SK-N-SH (cell line): ENCODE data around the gene PLSCR3. TPM values are rescaled to one million over a fixed set of nuclear protein-coding genes. Genes with fewer than 3 reads are reported as not detected.

Experiments
- CTCF ChIA-PET: fragments of 300-600, 350-600 bp; formaldehyde crosslinking; extraction: SDS; loops from one replicate; lab custom pipeline; 2021; lab: Yijun Ruan, JAX
- POLR2A ChIA-PET: fragments of 350-600 bp; sonication (Branson Sonifier 250); formaldehyde crosslinking; extraction: SDS; loops from one replicate; lab custom pipeline; 2020; ENCODE audit warnings: antibody characterized with exemption, inconsistent platforms; lab: Yijun Ruan, JAX
- DNase-seq: peaks from one replicate; pipeline ENCODE4 v3.0.0; 2012
- H2AFZ ChIP-seq: fragments of 200-600 bp; sonication (generic); 2 replicates; pipeline ENCODE4 v1.8.1; 2016; ENCODE audit warnings: antibody characterized with exemption, mild to moderate bottlenecking, low read depth
- H3F3A ChIP-seq: fragments of 200-600 bp; sonication (generic); replicated peaks from 2 replicates; pipeline ENCODE3; 2016; ENCODE audit warnings: antibody characterized with exemption, mild to moderate bottlenecking; ENCODE audit not compliant: insufficient read depth
- H3K27ac ChIP-seq, 2 experiments: fragments of 200-500 bp in 1 of 2; fragments of 200-600 bp in 1 of 2; sonication (Bioruptor generic) in 1 of 2; sonication (generic), shearing (Covaris generic) in 1 of 2; 2 replicates each; pipeline versions ENCODE4 v1.5.1 to v1.6.1; 2014 to 2016; ENCODE audit warnings: low read depth in 2 of 2, inconsistent platforms in 1 of 2, low read length in 1 of 2, mild to moderate bottlenecking in 1 of 2, mixed read lengths in 1 of 2
- H3K27me3 ChIP-seq: fragments of 200-600 bp; sonication (generic), shearing (Covaris generic); 2 replicates; pipeline ENCODE4 v1.6.1; 2016; ENCODE audit warnings: mixed run types; ENCODE audit not compliant: insufficient read depth
- H3K36me3 ChIP-seq, 2 experiments: fragments of 200-500 bp in 1 of 2; fragments of 200-600 bp in 1 of 2; sonication (Bioruptor generic) in 1 of 2; sonication (generic) in 1 of 2; replicated peaks in 1 of 2; 2 replicates each; pipeline versions ENCODE3 to v1.5.1; 2014 to 2016; ENCODE audit warnings: low read length in 1 of 2, mild to moderate bottlenecking in 1 of 2; ENCODE audit not compliant: insufficient read depth in 2 of 2, control insufficient read depth in 1 of 2
- H3K4me1 ChIP-seq, 2 experiments: fragments of 200-500 bp in 1 of 2; fragments of 200-600 bp in 1 of 2; sonication (Bioruptor generic) in 1 of 2; sonication (generic), shearing (Covaris generic) in 1 of 2; 2 replicates each; pipeline versions ENCODE4 v1.5.1 to v1.6.1; 2014 to 2016; ENCODE audit warnings: low read depth in 1 of 2, low read length in 1 of 2, mixed run types in 1 of 2; ENCODE audit not compliant: insufficient read depth in 2 of 2, control insufficient read depth in 1 of 2
- H3K4me2 ChIP-seq: fragments of 200-600 bp; sonication (generic), shearing (Covaris generic); 2 replicates; pipeline ENCODE4 v1.6.1; 2017; ENCODE audit warnings: mixed run types
- H3K4me3 ChIP-seq, 2 experiments: fragments of 200-500 bp in 1 of 2; fragments of 200-600 bp in 1 of 2; sonication (Bioruptor generic) in 1 of 2; sonication (generic), shearing (Covaris generic) in 1 of 2; 2 replicates each; pipeline versions ENCODE4 v1.5.1 to v1.8.1; 2014 to 2016; ENCODE audit warnings: low read depth in 2 of 2, inconsistent platforms in 1 of 2, low read length in 1 of 2, mild to moderate bottlenecking in 1 of 2, mixed read lengths in 1 of 2, moderate library complexity in 1 of 2
- H3K79me2 ChIP-seq: fragments of 200-600 bp; sonication (generic); 2 replicates; pipeline ENCODE4 v1.8.1; 2017; ENCODE audit warnings: mild to moderate bottlenecking; ENCODE audit not compliant: insufficient read depth
- H3K9ac ChIP-seq: fragments of 200-600 bp; sonication (generic); 2 replicates; pipeline ENCODE4 v1.6.1; 2017; ENCODE audit warnings: mixed run types
- H3K9me2 ChIP-seq: fragments of 200-600 bp; sonication (generic); 2 replicates; pipeline ENCODE4 v1.6.1; 2017; ENCODE audit warnings: mixed run types
- H3K9me3 ChIP-seq: fragments of 200-600 bp; sonication (generic); 2 replicates; pipeline ENCODE4 v1.6.1; 2017; ENCODE audit warnings: mixed run types, mild to moderate bottlenecking, moderate library complexity
- H4K20me1 ChIP-seq: fragments of 200-600 bp; sonication (generic); 2 replicates; pipeline ENCODE4 v1.6.1; 2017; ENCODE audit warnings: mild to moderate bottlenecking, mixed run types; ENCODE audit not compliant: insufficient read depth
- ELF1 ChIP-seq: IDR thresholded peaks from 2 replicates; pipeline ENCODE4 v1.4.0; 2012
- EP300 ChIP-seq, 2 experiments: IDR thresholded peaks; 2 replicates each; pipeline versions ENCODE4 v1.4.0 to v1.6.1; 2012; ENCODE audit warnings: borderline replicate concordance in 1 of 2, low read depth in 1 of 2, low read length in 1 of 2
- FOXM1 ChIP-seq: IDR thresholded peaks from 2 replicates; pipeline ENCODE4 v1.4.0; 2012; ENCODE audit warnings: low read depth, mild to moderate bottlenecking
- MEF2A ChIP-seq: IDR thresholded peaks from 2 replicates; pipeline ENCODE4 v1.4.0; 2012; ENCODE audit warnings: low read depth, borderline replicate concordance
- RAD21 ChIP-seq: IDR thresholded peaks from 2 replicates; pipeline ENCODE4 v1.6.1; 2012; ENCODE audit warnings: mild to moderate bottlenecking, low read length
- RCOR1 ChIP-seq: fragments of 150-350 bp; IDR thresholded peaks from 2 replicates; pipeline ENCODE4 v1.6.1; 2017; ENCODE audit warnings: antibody characterized with exemption, low read length
- RXRA ChIP-seq: IDR thresholded peaks from 2 replicates; pipeline ENCODE4 v1.4.0; 2012; ENCODE audit warnings: low read depth, mild to moderate bottlenecking, borderline replicate concordance
- TAF1 ChIP-seq: IDR thresholded peaks from 2 replicates; pipeline ENCODE4 v1.6.1; 2012; ENCODE audit warnings: low read depth, mild to moderate bottlenecking, low read length, moderate library complexity, borderline replicate concordance
- TEAD4 ChIP-seq: IDR thresholded peaks from 2 replicates; pipeline ENCODE4 v1.4.0; 2012; ENCODE audit warnings: mild to moderate bottlenecking, borderline replicate concordance; ENCODE audit not compliant: insufficient read depth
- WGBS: methylation state at CpG from one replicate; pipeline ENCODE4 v1.1.6; 2017; ENCODE audit warnings: low lambda C conversion rate; 5-methylcytosine and 5-hydroxymethylcytosine counted together
- polyA plus RNA-seq, 3 experiments: library from polyadenylated mRNA; depleted of rRNA; stranded (reverse); fragments of >200 nt; gene quantifications; 2 replicates each; pipeline ENCODE4 v1.2.3, GENCODE V29; 2012
- TF ChIP-seq, protein P1 (sequence below): fragments of 150-350 bp; IDR thresholded peaks from 2 replicates; pipeline ENCODE4 v1.6.1; 2017; ENCODE audit warnings: antibody characterized with exemption, low read length, low read depth, borderline replicate concordance
- TF ChIP-seq, protein P2 (sequence below): IDR thresholded peaks from 2 replicates; pipeline ENCODE4; 2012
- TF ChIP-seq, protein P3 (sequence below): fragments of 200-600 bp; sonication (generic); IDR thresholded peaks from 2 replicates; pipeline ENCODE4 v1.6.1; 2017; ENCODE audit warnings: antibody characterized with exemption, mild to moderate bottlenecking, moderate library complexity

The PLSCR3 gene
- polyA plus RNA-seq, 1 of the 3 experiments (the other 2 are of a cell fraction), result 95.0 TPM

- DNase-seq, result no peak
- H3K4me3 ChIP-seq, result no peak overlapping the region
- H3K9me3 ChIP-seq, result no peaks in the 10 kb centered on the region
- H3K36me3 ChIP-seq, result peaks cover 18 to 34% of the 10 kb centered on the region in 2 experiments
- H3K4me2 ChIP-seq, result no peak overlapping the region
- WGBS, result 92% methylated on average over 11 of the region's 19 CpGs
- no peak overlapping the region for H3K9ac ChIP-seq
- H4K20me1 ChIP-seq, result no peaks in the 10 kb centered on the region
- no peaks in the 10 kb centered on the region for H3K9me2 ChIP-seq
- H3K4me1 ChIP-seq, result peaks cover 0 to 8% of the 10 kb centered on the region in 2 experiments; a peak in 1 of 4 replicates
- no peak overlapping the region for H3K27ac ChIP-seq
- no peaks in the 10 kb centered on the region for H3K27me3 ChIP-seq
- ChIA-PET POLR2A (no interaction called here), CTCF (interaction anchor here (1.2 to 2.5 kb wide), 8 partner anchors 10 to 124 kb away, joined by 3 to 13 read pairs (median 4); partner anchors contain the start of genes TMEM95 and TNK1)
- H2AFZ ChIP-seq, result no peak overlapping the region
- H3K79me2 ChIP-seq, result peaks cover 21% of the 10 kb centered on the region; the same call in 1 of the 2 replicates
- H3F3A ChIP-seq, result peaks cover 11% of the 10 kb centered on the region
- TF ChIP-seq, protein P1, sequence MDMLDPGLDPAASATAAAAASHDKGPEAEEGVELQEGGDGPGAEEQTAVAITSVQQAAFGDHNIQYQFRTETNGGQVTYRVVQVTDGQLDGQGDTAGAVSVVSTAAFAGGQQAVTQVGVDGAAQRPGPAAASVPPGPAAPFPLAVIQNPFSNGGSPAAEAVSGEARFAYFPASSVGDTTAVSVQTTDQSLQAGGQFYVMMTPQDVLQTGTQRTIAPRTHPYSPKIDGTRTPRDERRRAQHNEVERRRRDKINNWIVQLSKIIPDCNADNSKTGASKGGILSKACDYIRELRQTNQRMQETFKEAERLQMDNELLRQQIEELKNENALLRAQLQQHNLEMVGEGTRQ, result no peak
- TF ChIP-seq TAF1, result no peak
- no peak for TF ChIP-seq ELF1
- TF ChIP-seq, protein P2, sequence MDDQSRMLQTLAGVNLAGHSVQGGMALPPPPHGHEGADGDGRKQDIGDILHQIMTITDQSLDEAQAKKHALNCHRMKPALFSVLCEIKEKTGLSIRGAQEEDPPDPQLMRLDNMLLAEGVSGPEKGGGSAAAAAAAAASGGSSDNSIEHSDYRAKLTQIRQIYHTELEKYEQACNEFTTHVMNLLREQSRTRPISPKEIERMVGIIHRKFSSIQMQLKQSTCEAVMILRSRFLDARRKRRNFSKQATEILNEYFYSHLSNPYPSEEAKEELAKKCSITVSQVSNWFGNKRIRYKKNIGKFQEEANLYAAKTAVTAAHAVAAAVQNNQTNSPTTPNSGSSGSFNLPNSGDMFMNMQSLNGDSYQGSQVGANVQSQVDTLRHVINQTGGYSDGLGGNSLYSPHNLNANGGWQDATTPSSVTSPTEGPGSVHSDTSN, result no peak
- no peak for TF ChIP-seq RCOR1
- no peak for TF ChIP-seq FOXM1
- no peak for TF ChIP-seq EP300 (IDR thresholded peaks at IDR 0.05; ENCODE audit: borderline replicate concordance in 1 of 2, low read depth in 1 of 2, low read length in 1 of 2)
- TF ChIP-seq, protein P3, sequence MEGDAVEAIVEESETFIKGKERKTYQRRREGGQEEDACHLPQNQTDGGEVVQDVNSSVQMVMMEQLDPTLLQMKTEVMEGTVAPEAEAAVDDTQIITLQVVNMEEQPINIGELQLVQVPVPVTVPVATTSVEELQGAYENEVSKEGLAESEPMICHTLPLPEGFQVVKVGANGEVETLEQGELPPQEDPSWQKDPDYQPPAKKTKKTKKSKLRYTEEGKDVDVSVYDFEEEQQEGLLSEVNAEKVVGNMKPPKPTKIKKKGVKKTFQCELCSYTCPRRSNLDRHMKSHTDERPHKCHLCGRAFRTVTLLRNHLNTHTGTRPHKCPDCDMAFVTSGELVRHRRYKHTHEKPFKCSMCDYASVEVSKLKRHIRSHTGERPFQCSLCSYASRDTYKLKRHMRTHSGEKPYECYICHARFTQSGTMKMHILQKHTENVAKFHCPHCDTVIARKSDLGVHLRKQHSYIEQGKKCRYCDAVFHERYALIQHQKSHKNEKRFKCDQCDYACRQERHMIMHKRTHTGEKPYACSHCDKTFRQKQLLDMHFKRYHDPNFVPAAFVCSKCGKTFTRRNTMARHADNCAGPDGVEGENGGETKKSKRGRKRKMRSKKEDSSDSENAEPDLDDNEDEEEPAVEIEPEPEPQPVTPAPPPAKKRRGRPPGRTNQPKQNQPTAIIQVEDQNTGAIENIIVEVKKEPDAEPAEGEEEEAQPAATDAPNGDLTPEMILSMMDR, result no peak
- TF ChIP-seq MEF2A, result no peak
- TF ChIP-seq TEAD4, result no peak
- no peak for TF ChIP-seq RXRA
- TF ChIP-seq RAD21, result no peak
- TF ChIP-seq, all 33 proteins: peak for 0
These were observed 4.1 kb downstream of the PLSCR3 start for GRCh38 chr17:7389924-7390910.
